Right lobe of liver (tissue), 4 donors: ENCODE results near the gene PDGFA.

ENCODE experiments used
- POLR2A ChIP-seq: fragments of 450-650 bp; IDR thresholded peaks from one replicate; pipeline ENCODE4 v1.6.1; 2017; ENCODE audit warnings: antibody characterized with exemption, mild to moderate bottlenecking
- TF ChIP-seq, protein P1 (sequence below), 4 donors: fragments of 200-600 bp in 3 of 4; fragments of 450-650 bp in 1 of 4; IDR thresholded peaks; one replicate each; pipeline versions ENCODE4 v1.5.1 to v1.8.0; 2016 to 2022; ENCODE audit warnings: antibody characterized with exemption in 4 of 4, mild to moderate bottlenecking in 2 of 4
- donor health status: DM: no; HTN: no; CAD: no.
- donor health status: DM: no; HTN: no; CAD: no.
- donor health status: DM: no; HTN: yes; CAD: no.

DNA sequence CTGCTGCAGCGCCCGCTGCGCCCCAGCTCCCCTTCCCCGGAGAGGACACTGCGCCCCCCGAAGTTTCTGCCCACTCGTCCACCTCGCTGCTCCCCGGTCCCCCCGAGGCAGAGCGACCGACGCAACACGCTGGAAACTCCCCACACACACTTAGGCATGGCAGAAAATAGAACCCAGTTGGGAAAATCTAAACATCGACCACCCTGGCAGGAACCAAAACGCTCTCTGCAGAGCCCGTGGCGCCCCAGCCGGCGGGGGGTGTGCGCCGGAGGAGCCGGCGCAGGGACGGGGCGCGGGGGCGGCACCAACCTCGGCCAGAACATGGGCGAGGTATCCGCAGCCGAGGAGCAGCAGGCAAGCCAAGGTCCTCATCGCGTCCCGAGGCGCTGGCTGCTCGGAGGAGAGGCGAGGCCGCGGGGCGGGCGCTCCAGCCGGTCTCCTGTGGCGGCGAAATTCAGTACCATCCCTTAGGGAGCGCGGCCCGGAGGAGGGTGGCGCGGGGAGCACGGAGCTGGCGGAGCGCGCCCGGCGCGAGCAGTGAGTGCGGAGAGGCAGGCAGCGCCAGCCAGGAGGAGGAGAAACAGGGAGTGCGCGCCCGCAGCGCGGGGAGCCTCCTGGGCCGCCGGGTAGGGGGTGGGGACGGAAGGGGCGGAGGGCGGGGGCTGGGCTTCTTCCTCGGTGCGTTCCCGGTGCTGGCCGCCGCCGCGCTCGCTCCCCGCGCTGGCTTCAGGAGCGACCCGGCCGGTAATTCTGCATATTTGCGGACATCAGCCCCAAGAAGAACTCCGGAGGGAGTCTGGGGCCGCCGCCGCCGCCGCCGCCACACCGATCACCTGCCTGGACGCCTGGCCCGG, 789 bp downstream of the PDGFA start:
- TF ChIP-seq, protein P1, sequence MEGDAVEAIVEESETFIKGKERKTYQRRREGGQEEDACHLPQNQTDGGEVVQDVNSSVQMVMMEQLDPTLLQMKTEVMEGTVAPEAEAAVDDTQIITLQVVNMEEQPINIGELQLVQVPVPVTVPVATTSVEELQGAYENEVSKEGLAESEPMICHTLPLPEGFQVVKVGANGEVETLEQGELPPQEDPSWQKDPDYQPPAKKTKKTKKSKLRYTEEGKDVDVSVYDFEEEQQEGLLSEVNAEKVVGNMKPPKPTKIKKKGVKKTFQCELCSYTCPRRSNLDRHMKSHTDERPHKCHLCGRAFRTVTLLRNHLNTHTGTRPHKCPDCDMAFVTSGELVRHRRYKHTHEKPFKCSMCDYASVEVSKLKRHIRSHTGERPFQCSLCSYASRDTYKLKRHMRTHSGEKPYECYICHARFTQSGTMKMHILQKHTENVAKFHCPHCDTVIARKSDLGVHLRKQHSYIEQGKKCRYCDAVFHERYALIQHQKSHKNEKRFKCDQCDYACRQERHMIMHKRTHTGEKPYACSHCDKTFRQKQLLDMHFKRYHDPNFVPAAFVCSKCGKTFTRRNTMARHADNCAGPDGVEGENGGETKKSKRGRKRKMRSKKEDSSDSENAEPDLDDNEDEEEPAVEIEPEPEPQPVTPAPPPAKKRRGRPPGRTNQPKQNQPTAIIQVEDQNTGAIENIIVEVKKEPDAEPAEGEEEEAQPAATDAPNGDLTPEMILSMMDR (IDR thresholded peaks at IDR 0.05): peak in 1 of 4 donors; percentile 4
- TF ChIP-seq POLR2A: peak; percentile 64
